Activated T-helper 2 cell treated with anti-CD3 and anti-CD28 coated beads, Interferon-gamma antibody, Interleukin-2, Interleukin-4, amounts not matched to agents 10 μg/mL and 5 μg/mL and 100 μg/mL, durations not matched to agents 14 hours and 24 hours and 36 hours (primary cell): Measurements from ENCODE around the gene PTPRD. TPM values are rescaled to one million over a fixed set of nuclear protein-coding genes. Genes with fewer than 3 reads are reported as not detected.

Experiments
- DNase-seq: peaks from one replicate; pipeline ENCODE4 v3.0.0; 2021; ENCODE audit warnings: low spot score
- H3K27ac Mint-ChIP-seq: one replicate; pipeline ENCODE4 v1.8.0; 2021; ENCODE audit warnings: mixed read lengths
- H3K27me3 Mint-ChIP-seq: one replicate; pipeline ENCODE4 v1.8.0; 2021; ENCODE audit warnings: low read depth, mixed read lengths
- H3K36me3 Mint-ChIP-seq: one replicate; pipeline ENCODE4 v1.8.0; 2021; ENCODE audit warnings: low read depth, mixed read lengths
- H3K4me1 Mint-ChIP-seq: one replicate; pipeline ENCODE4 v1.8.0; 2021; ENCODE audit warnings: low read depth, mixed read lengths
- H3K4me3 Mint-ChIP-seq: one replicate; pipeline ENCODE4 v1.8.0; 2021; ENCODE audit warnings: low read depth, mild to moderate bottlenecking, moderate library complexity, mixed read lengths
- H3K9me3 Mint-ChIP-seq: one replicate; pipeline ENCODE4 v1.8.0; 2021; ENCODE audit warnings: mixed read lengths
- intact Hi-C: fragments of 100-400 bp; cut with micrococcal nuclease; formaldehyde crosslinking; loops from one replicate; pipeline ENCODE4 v1.15.1; 2023
- total RNA-seq: library from RNA; stranded (reverse); gene quantifications from 2 replicates; pipeline ENCODE4 v1.2.3, GENCODE V29; 2022

Gene PTPRD
- total RNA-seq, 1 donor from 2014 or later = 1.5 TPM

DNA sequence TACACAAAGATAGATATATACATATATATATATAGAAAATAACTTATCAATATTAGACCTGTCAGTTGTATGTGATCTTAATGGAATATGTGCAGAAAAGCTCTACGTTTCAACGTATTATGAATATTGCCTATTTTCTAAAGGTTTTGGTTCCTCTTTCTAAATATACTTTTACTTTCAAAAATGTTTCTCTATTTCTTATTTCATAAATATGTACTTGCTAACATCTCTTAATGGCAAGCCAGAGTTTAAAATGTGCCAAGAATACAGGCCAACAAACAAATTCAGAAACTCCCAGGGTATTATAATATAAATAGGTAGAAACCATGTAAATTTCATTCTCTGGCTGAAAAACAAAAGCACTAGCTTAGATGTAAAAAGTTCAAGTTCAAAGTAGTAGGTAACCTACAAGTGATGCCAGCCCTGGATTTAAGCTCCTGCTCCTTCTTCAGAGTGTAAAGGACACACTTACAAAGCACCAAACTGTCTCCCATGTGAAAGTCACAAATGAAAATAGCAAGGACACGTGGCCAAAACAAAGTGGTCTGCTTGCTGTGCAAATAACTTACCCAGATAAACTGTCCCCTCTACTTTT is 2128.1 kb downstream of the PTPRD start:
- H3K36me3 Mint-ChIP-seq = no peaks in the 10 kb centered on the region
- H3K27ac Mint-ChIP-seq = no peak overlapping the region
- no peaks in the 10 kb centered on the region for H3K9me3 Mint-ChIP-seq
- intact Hi-C loops = no loop called here
- no peaks in the 10 kb centered on the region for H3K27me3 Mint-ChIP-seq
- H3K4me3 Mint-ChIP-seq = no peak overlapping the region
- peaks cover 1% of the 10 kb centered on the region for H3K4me1 Mint-ChIP-seq
- DNase-seq = no peak

DNA sequence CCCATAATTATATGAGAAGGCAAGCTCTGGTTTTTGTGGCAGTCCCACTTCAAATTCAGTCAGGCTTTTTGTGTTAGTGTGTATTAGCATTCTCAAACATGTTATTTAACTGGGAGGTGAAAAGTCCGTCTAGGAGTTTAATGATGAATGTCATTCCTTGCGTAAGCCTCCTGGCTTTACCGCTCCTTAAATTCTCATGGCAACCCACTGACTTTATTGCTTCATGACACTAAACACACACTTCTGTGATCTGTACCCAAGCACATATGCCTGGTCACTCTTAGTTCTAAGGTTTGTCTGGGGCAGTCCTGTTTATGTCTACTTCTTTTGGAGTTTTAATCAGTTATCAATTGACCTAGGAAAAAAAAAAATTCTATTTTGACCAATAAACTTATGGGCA is 2135.4 kb downstream of the PTPRD start:
- H3K27me3 Mint-ChIP-seq = no peaks in the 10 kb centered on the region

DNA sequence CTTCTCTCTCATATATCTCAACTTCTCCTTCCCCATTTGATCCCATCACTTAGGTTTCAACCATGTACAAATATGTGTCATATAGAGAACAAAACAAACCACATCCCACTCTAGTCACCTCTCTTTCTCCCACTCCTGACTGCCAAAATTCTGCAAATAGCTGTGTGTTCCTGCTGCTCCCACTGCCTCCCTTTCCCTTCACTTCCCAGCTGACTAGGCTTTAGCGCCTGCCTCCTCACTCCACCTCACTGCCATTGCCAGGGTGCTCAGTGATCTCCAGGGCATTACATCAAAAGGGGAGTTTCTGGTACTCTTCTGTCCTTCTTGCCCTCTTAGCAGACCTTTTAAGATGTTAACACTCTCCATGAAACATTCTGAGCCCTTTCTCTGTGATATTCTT is 2137.9 kb downstream of the PTPRD start:
- no peak for DNase-seq
- no peaks in the 10 kb centered on the region for H3K9me3 Mint-ChIP-seq
- H3K36me3 Mint-ChIP-seq = no peaks in the 10 kb centered on the region
- no peak overlapping the region for H3K27ac Mint-ChIP-seq
- intact Hi-C loops = no loop called here
- no peaks in the 10 kb centered on the region for H3K4me1 Mint-ChIP-seq
- H3K27me3 Mint-ChIP-seq = no peaks in the 10 kb centered on the region
- no peak overlapping the region for H3K4me3 Mint-ChIP-seq

More for the DNA sequence above, 2135.4 kb downstream of the PTPRD start:
- H3K9me3 Mint-ChIP-seq = no peaks in the 10 kb centered on the region
- H3K36me3 Mint-ChIP-seq = no peaks in the 10 kb centered on the region
- intact Hi-C loops = no loop called here
- no peaks in the 10 kb centered on the region for H3K4me1 Mint-ChIP-seq
- H3K27ac Mint-ChIP-seq = no peak overlapping the region
- no peak for DNase-seq
- H3K4me3 Mint-ChIP-seq = no peak overlapping the region

GRCh38 chr9:8473244-8474020 is 2139.4 kb downstream of the PTPRD start:
- intact Hi-C loops = no loop called here
- H3K4me1 Mint-ChIP-seq = no peaks in the 10 kb centered on the region

GRCh38 chr9:8468045-8468637 is 2144.7 kb downstream of the PTPRD start:
- no peaks in the 10 kb centered on the region for H3K36me3 Mint-ChIP-seq
- H3K27ac Mint-ChIP-seq = no peak overlapping the region
- no peak overlapping the region for H3K4me3 Mint-ChIP-seq
- H3K9me3 Mint-ChIP-seq = no peaks in the 10 kb centered on the region
- no peaks in the 10 kb centered on the region for H3K27me3 Mint-ChIP-seq
- H3K4me1 Mint-ChIP-seq = no peaks in the 10 kb centered on the region
- DNase-seq = no peak
- intact Hi-C loops = no loop called here

More at GRCh38 chr9:8473244-8474020, 2139.4 kb downstream of the PTPRD start:
- no peaks in the 10 kb centered on the region for H3K27me3 Mint-ChIP-seq
- H3K4me3 Mint-ChIP-seq = no peak overlapping the region
- H3K9me3 Mint-ChIP-seq = no peaks in the 10 kb centered on the region
- DNase-seq = no peak
- H3K27ac Mint-ChIP-seq = no peak overlapping the region
- H3K36me3 Mint-ChIP-seq = no peaks in the 10 kb centered on the region

DNA sequence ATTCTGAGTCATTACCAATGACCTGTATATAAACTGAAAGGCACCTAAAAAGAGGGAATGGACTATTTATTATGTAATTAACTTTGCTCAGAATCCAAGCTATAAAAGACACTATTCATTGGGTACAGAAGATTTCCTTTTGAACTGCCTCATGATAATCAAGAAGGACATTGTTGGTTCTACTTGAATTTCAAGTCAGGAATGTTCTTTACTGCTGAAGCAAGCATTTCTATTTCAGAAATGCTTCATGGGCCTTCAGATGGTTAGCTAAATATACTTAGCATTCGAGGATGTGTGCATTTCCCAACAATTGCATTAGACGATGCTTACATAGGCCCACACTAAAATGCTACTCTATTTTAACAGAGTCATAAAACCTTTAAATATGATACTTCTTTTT is 2155.0 kb downstream of the PTPRD start:
- H3K4me3 Mint-ChIP-seq = no peak overlapping the region
- peaks cover 4% of the 10 kb centered on the region for H3K27me3 Mint-ChIP-seq
- no peaks in the 10 kb centered on the region for H3K9me3 Mint-ChIP-seq
- H3K36me3 Mint-ChIP-seq = no peaks in the 10 kb centered on the region
- DNase-seq = no peak
- H3K4me1 Mint-ChIP-seq = no peaks in the 10 kb centered on the region
- intact Hi-C loops = no loop called here
- H3K27ac Mint-ChIP-seq = no peak overlapping the region

DNA sequence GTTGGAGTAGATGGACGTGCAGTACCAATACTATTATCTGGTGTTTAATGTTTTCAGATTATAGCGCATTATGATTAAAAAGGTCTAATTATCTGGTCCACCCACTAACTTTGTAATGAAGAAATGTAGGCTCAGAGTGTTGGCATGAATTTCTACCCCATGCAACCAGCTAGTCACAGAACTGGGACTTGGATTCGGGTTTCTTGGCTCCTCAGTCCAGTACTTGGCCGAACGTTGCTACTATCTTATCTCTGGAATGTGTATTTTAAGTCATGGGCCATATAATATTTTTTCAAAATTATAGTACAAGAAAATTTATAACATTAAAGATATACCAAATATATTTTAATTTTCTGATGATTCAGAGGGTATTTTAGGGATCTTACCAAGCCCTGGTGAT is 2155.7 kb downstream of the PTPRD start:
- Mint-ChIP-seq H3K27ac (no peak overlapping the region), H3K4me3 (no peak overlapping the region), H3K9me3 (no peaks in the 10 kb centered on the region), H3K27me3 (peaks cover 4% of the 10 kb centered on the region), H3K36me3 (no peaks in the 10 kb centered on the region), H3K4me1 (no peaks in the 10 kb centered on the region)
- intact Hi-C loops = no loop called here
- no peak for DNase-seq

DNA sequence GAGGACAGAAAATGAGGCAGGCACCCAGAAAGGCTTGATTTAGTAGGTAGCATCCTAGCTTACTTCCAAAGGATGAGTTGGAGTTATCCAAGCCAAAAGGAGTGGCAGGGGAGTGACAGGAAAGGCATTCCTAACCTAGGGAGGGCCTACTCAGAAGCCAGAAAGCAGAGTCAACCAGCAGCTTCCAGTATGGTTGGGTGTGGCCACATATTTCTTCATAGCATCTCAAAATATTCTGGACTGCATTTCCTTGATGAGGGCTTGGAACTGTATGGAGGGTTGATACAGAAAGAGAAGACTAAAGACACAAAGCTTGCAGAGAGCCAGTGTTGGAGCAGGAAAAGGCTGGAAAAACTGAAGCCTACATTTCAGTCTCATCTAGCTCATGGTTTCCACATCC is 2156.5 kb downstream of the PTPRD start:
- intact Hi-C loops = no loop called here

DNA sequence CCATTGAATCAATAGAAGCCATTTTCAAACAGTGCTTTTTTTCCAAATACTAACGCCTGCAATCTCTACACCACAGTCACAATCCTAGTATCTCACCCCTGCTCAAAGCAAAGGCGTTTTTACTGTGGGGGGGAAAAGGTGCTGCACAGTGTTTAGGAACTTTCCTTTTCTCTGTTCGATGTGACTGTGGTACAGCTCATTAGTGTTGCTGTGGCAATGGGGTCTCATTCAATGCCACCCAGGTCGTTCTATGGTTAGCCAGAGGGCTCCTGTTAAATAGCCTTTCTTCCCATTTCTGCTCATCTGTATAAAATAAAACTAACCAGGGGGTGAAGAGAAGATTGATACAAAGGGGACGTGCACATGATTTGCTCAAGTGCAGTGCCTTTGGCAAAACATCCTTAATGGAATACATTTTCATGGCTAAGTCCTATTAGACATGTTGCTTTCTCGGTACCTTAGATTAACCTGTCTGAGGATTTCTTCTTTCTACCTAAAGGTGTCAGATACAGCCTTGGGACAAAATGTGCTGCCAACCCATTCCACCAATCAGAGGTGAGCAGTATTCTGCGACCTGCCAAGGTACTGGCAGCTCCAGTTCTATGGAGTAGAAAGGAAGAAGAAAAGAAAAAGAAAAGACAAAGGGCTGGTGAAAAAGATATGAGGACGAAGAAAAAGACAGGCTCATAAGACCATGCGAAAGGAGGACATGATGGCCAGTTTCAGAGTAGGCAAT is 2161.8 kb downstream of the PTPRD start:
- no peaks in the 10 kb centered on the region for H3K36me3 Mint-ChIP-seq
- H3K4me1 Mint-ChIP-seq = no peaks in the 10 kb centered on the region
- no peak overlapping the region for H3K27ac Mint-ChIP-seq
- DNase-seq = no peak
- H3K27me3 Mint-ChIP-seq = peaks cover 4% of the 10 kb centered on the region
- intact Hi-C loops = no loop called here
- H3K9me3 Mint-ChIP-seq = no peaks in the 10 kb centered on the region
- H3K4me3 Mint-ChIP-seq = no peak overlapping the region

More for the DNA sequence above, 2156.5 kb downstream of the PTPRD start:
- Mint-ChIP-seq H3K27ac (no peak overlapping the region), H3K27me3 (peaks cover 3% of the 10 kb centered on the region), H3K4me3 (no peak overlapping the region), H3K9me3 (no peaks in the 10 kb centered on the region), H3K4me1 (no peaks in the 10 kb centered on the region), H3K36me3 (no peaks in the 10 kb centered on the region)
- DNase-seq = no peak

DNA sequence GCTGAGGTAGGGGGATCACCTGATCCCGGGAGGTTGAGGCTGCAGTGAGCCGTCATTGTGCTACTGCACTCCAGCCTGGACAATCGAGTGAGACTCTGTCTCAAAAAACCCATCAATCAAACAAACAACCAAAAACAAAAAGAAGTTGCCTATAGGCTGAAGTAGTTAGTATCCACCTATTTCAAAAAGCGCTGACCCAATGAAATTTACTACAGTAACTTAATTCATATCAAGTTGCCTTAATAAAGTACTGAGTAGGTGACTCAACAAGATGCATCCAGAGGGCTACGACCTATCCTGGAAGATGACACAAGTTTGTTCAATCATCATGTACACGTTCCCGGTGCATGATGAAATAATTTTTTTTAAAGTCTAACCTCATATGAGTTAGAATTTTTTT is 2164.6 kb downstream of the PTPRD start:
- DNase-seq = no peak
- H3K4me1 Mint-ChIP-seq = no peaks in the 10 kb centered on the region
- no peak overlapping the region for H3K27ac Mint-ChIP-seq
- intact Hi-C loops = no loop called here
- no peaks in the 10 kb centered on the region for H3K36me3 Mint-ChIP-seq
- H3K27me3 Mint-ChIP-seq = peaks cover 7% of the 10 kb centered on the region
- no peak overlapping the region for H3K4me3 Mint-ChIP-seq
- no peaks in the 10 kb centered on the region for H3K9me3 Mint-ChIP-seq

GRCh38 chr9:8447601-8448000 is 2165.2 kb downstream of the PTPRD start:
- no peak overlapping the region for H3K4me3 Mint-ChIP-seq
- no peaks in the 10 kb centered on the region for H3K36me3 Mint-ChIP-seq
- peaks cover 7% of the 10 kb centered on the region for H3K27me3 Mint-ChIP-seq
- H3K9me3 Mint-ChIP-seq = no peaks in the 10 kb centered on the region
- H3K4me1 Mint-ChIP-seq = no peaks in the 10 kb centered on the region
- intact Hi-C loops = no loop called here
- no peak overlapping the region for H3K27ac Mint-ChIP-seq
- DNase-seq = no peak

DNA sequence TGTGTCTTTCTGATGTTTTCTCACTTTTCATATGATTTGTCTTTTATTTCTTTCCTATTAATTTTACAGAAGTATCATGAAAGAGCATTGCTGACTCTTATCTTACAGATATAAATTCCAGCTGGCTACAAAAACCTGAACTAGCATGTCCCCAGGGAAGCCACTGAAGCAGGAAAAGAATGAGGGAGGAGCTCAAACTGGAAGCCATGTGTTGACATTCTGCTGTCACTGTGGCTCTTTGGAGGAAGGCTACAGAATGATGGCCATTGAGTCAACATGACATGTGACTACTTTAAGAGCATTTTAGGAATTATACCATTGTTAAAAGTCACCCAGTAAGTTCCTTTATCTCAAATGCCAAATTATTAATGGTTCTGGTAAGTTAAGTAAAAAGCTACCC is 2174.9 kb downstream of the PTPRD start:
- H3K27me3 Mint-ChIP-seq = no peaks in the 10 kb centered on the region
- DNase-seq = no peak
- H3K4me3 Mint-ChIP-seq = no peak overlapping the region
- peaks cover 5% of the 10 kb centered on the region for H3K9me3 Mint-ChIP-seq
- peaks cover 16% of the 10 kb centered on the region for H3K4me1 Mint-ChIP-seq
- H3K36me3 Mint-ChIP-seq = peaks cover 2% of the 10 kb centered on the region
- H3K27ac Mint-ChIP-seq = no peak overlapping the region
- intact Hi-C loops = no loop called here

- no peaks in the 10 kb centered on the region for H3K27me3 Mint-ChIP-seq
- peak overlapping the region; percentile 88 for H3K27ac Mint-ChIP-seq
- H3K4me1 Mint-ChIP-seq = peaks cover 16% of the 10 kb centered on the region
- no peak for DNase-seq
- H3K4me3 Mint-ChIP-seq = no peak overlapping the region
- peaks cover 5% of the 10 kb centered on the region for H3K9me3 Mint-ChIP-seq
- intact Hi-C loops = no loop called here
- H3K36me3 Mint-ChIP-seq = peaks cover 2% of the 10 kb centered on the region
These were observed 2175.5 kb downstream of the PTPRD start for GRCh38 chr9:8437259-8437658.
